Measurements from ENCODE around the gene UBR7. TPM values are rescaled to one million over a fixed set of nuclear protein-coding genes. Genes with fewer than 3 reads are reported as not detected.
A peak's percentile ranks its signal among the peaks of the same experiment; 100 is the strongest.

Gene UBR7
- total RNA-seq, 2 donors from 2014 or later: 24.1 to 28.1 TPM

DNA sequence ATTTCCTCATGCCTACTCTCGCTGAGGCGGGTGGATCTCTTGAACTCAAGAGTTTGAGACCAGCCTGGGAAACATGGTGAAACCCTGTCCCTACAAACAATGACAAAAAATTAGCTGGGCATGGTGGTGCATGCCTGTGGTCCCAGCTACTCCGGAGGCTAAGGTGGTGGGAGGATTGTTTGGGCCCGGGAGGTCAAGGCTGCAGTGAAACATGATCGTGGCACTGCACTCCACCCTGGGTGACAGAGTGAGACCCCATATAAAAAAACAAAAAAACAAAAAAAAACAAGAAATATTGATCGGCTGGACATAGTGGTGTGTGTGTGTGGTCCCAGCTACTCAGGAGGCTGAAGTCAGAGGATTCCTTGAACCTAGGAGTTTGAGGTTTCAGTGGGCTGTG lies 31.6 kb upstream of the UBR7 start:
- Histone ChIP-seq H3K4me3 (no peak overlapping the region), H3K4me1 (ENCODE audit: control insufficient read depth in 1 of 2, low read depth in 2 of 2) (no peaks in the 10 kb centered on the region), H3K27me3 (replicated peaks; ENCODE audit: insufficient read depth) (no peaks in the 10 kb centered on the region), H3K9me3 (no peaks in the 10 kb centered on the region), H3K27ac (no peak overlapping the region), H3K36me3 (no peaks in the 10 kb centered on the region)
- TF ChIP-seq, protein P1, sequence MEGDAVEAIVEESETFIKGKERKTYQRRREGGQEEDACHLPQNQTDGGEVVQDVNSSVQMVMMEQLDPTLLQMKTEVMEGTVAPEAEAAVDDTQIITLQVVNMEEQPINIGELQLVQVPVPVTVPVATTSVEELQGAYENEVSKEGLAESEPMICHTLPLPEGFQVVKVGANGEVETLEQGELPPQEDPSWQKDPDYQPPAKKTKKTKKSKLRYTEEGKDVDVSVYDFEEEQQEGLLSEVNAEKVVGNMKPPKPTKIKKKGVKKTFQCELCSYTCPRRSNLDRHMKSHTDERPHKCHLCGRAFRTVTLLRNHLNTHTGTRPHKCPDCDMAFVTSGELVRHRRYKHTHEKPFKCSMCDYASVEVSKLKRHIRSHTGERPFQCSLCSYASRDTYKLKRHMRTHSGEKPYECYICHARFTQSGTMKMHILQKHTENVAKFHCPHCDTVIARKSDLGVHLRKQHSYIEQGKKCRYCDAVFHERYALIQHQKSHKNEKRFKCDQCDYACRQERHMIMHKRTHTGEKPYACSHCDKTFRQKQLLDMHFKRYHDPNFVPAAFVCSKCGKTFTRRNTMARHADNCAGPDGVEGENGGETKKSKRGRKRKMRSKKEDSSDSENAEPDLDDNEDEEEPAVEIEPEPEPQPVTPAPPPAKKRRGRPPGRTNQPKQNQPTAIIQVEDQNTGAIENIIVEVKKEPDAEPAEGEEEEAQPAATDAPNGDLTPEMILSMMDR (IDR thresholded peaks at IDR 0.05): no peak
- ATAC-seq (ENCODE audit: insufficient number of reproducible peaks, low FRiP score, low read depth) (no peak), DNase-seq (ENCODE audit: low spot score) (no peak)

DNA sequence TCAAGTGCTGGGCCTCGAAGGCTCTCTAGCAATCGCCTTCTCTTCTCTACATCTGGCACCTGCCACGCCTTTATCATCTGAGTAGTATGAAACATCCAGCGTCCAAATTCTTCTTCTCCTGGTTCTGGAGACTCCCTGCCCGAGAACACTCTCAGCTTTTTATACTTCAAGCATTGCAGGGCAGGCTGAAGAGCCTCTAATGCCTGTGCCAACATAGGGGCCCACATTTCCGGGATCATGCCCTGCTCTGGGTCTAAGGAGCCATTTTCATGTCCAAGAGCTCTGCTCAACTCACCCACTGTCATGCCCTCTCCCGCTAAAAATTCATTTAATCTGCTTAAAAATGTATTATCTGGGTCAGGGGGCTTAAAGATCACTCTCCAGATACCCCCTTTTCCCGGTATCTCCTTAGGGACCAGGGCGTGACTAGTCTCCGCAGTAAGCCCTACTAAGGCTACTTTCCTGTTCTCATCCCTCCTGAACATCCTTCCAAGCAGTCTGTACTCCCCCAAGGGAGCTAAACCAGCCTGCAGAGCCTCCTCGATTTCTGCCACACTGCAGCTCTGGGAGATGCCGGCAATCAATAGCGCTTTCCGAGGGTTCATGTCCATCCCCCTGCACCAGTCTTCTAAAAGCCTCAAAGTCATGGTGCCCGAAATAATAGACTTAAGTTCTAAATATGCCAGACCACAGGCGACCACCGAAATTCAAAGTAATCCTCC lies 23.3 kb upstream of the UBR7 start:
- no peaks in the 10 kb centered on the region for H3K9me3 ChIP-seq
- TF ChIP-seq, protein P1 (IDR thresholded peaks at IDR 0.05): no peak
- H3K27me3 ChIP-seq (replicated peaks; ENCODE audit: insufficient read depth): no peaks in the 10 kb centered on the region
- H3K4me3 ChIP-seq: peak overlapping the region; percentile 99
- peaks cover 9 to 24% of the 10 kb centered on the region in 2 donors for H3K4me1 ChIP-seq (ENCODE audit: control insufficient read depth in 1 of 2, low read depth in 2 of 2)
- no peak for DNase-seq (ENCODE audit: low spot score)
- no peaks in the 10 kb centered on the region for H3K36me3 ChIP-seq
- peak overlapping the region; percentile 97 to 98 for H3K27ac ChIP-seq
- ATAC-seq (ENCODE audit: insufficient number of reproducible peaks, low FRiP score, low read depth): no peak

DNA sequence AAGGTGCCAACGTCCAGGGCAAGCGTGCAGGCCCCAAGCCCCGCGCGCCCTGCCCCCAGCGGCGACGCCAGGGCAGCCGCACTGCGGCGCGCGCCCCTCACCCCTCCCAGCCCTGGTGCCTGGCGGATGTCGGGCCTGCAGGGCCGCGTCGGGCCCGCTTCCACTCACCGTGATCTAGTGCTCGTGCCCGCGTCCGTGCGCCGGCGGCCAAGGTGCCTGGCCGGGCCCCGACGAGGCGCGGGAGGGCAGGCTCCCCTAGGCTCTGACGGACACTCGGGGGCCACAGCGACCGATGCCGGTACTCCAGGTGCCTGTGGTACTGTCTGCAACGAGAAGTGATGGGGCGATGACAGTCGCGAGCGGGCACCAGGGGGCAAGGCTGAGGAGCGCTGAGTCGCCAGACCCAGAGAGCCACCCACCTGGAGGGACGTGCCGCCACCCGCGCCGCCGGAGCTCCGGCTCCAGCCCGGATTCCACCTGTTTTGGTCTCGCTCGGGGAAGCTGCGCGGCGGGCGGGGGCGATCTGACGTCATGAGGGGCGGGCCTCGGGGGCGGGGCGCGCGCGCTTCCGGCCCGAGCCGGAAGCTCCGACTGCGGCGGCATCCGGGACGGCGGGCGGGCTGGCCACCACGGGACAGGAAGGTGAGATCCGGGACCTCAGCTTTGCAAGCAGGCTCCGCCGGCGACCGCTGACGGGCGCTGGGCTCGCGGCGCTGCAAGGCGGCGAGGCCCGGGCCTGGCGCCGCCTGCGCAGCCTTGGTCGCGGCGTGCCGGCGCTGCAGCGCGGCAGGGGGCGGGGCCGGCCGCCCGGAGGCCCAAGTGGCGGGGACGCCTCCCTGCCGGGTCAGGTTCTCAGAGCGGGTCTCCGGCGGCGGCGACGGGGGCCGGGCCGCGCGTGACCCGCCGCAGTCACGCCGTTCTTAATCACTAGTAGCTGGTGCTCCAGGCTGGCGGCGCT lies 22.4 kb upstream of the UBR7 start, which contains the start of the genes LYSET and MOAP1:
TSS of gene LYSET (plus strand) at position 927 of the 958 bp plus-strand sequence. CDS start 89 bp downstream, outside the sequence.
TSS of gene MOAP1 (minus strand) at position 507 of the 958 bp plus-strand sequence. CDS start 655 bp downstream, outside the sequence.
- peak within 1 kb of the TSS; percentile 99 for H3K4me3 ChIP-seq
- peaks cover 9 to 24% of the 10 kb centered on the region in 2 donors for H3K4me1 ChIP-seq (ENCODE audit: control insufficient read depth in 1 of 2, low read depth in 2 of 2)
- ATAC-seq (ENCODE audit: insufficient number of reproducible peaks, low FRiP score, low read depth) (peak; percentile 99), DNase-seq (ENCODE audit: low spot score) (peak; percentile 23)
- TF ChIP-seq, protein P1 (IDR thresholded peaks at IDR 0.05): peak; percentile 36
- H3K36me3 ChIP-seq: no peaks in the 10 kb centered on the region
- peak within 1 kb of the TSS; percentile 97 to 98 for H3K27ac ChIP-seq
- no peaks in the 10 kb centered on the region for H3K9me3 ChIP-seq
- H3K27me3 ChIP-seq (replicated peaks; ENCODE audit: insufficient read depth): no peaks in the 10 kb centered on the region

GRCh38 chr14:93185349-93185720 lies 21.7 kb upstream of the UBR7 start:
- Histone ChIP-seq H3K36me3 (no peaks in the 10 kb centered on the region), H3K27me3 (replicated peaks; ENCODE audit: insufficient read depth) (no peaks in the 10 kb centered on the region), H3K27ac (peak overlapping the region; percentile 97 to 98), H3K4me3 (peak overlapping the region; percentile 99), H3K9me3 (no peaks in the 10 kb centered on the region), H3K4me1 (ENCODE audit: control insufficient read depth in 1 of 2, low read depth in 2 of 2) (peaks cover 9 to 24% of the 10 kb centered on the region in 2 donors)
- TF ChIP-seq, protein P1 (IDR thresholded peaks at IDR 0.05): no peak
- ATAC-seq (ENCODE audit: insufficient number of reproducible peaks, low FRiP score, low read depth): peak; percentile 20
- no peak for DNase-seq (ENCODE audit: low spot score)

DNA sequence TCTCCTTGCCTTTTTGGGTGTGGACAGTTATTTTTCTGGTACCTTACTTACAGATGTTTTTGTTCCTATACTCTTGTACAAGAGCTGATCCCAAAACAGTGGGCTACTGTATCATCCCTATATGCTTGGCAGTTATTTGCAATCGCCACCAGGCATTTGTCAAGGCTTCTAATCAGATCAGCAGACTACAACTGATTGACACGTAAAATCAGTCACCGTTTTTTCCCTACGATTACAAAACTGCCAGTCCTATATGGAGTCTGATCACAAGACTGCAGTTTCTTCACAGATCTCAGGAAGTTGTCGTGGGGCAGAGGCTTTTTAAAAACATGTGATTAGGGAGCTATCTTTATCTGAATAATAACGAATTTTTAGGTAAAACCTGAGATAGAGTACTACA lies 20.6 kb upstream of the UBR7 start:
- TF ChIP-seq, protein P1 (IDR thresholded peaks at IDR 0.05): no peak
- Histone ChIP-seq H3K9me3 (no peaks in the 10 kb centered on the region), H3K36me3 (no peaks in the 10 kb centered on the region), H3K4me3 (no peak overlapping the region), H3K27ac (no peak overlapping the region), H3K4me1 (ENCODE audit: control insufficient read depth in 1 of 2, low read depth in 2 of 2) (peaks cover 9 to 24% of the 10 kb centered on the region in 2 donors), H3K27me3 (replicated peaks; ENCODE audit: insufficient read depth) (no peaks in the 10 kb centered on the region)
- DNase-seq (ENCODE audit: low spot score): no peak
- no peak for ATAC-seq (ENCODE audit: insufficient number of reproducible peaks, low FRiP score, low read depth)
